OCI-LY1 (cell line): Measurements from ENCODE around the gene ZNF614.

Experiments used
- H2AFZ ChIP-seq: fragments of 200-600 bp; sonication (generic), shearing (Covaris generic); 2 replicates; pipeline ENCODE4 v1.6.0; 2014; ENCODE audit warnings: antibody characterized with exemption, mild to moderate bottlenecking, low read length
- H3F3A ChIP-seq: fragments of 200-600 bp; sonication (generic), shearing (Covaris generic); 2 replicates; pipeline ENCODE4 v1.6.0; 2014; ENCODE audit warnings: mild to moderate bottlenecking, antibody characterized with exemption, low read length, moderate library complexity; ENCODE audit not compliant: insufficient read depth
- H3K27ac ChIP-seq: fragments of 200-600 bp; sonication (generic); 2 replicates; pipeline ENCODE4 v1.5.1; 2014; ENCODE audit warnings: low read length, mixed run types, mild to moderate bottlenecking, low read depth; ENCODE audit not compliant: poor library complexity, severe bottlenecking
- H3K27me3 ChIP-seq: fragments of 200-600 bp; sonication (generic); 2 replicates; pipeline ENCODE4 v1.6.0; 2014; ENCODE audit warnings: antibody characterized with exemption, mild to moderate bottlenecking, low read length, moderate library complexity; ENCODE audit not compliant: insufficient read depth
- H3K36me3 ChIP-seq: fragments of 200-600 bp; sonication (generic); 2 replicates; pipeline ENCODE4 v1.6.1; 2014; ENCODE audit warnings: mild to moderate bottlenecking, antibody characterized with exemption, low read length, moderate library complexity, mixed read lengths; ENCODE audit not compliant: insufficient read depth
- H3K4me1 ChIP-seq: fragments of 200-600 bp; sonication (generic); 2 replicates; pipeline ENCODE4 v1.5.1; 2014; ENCODE audit warnings: mild to moderate bottlenecking, low read length, moderate library complexity; ENCODE audit not compliant: insufficient read depth, severe bottlenecking
- H3K4me2 ChIP-seq: fragments of 200-600 bp; sonication (generic), shearing (Covaris generic); 2 replicates; pipeline ENCODE4 v1.6.1; 2014; ENCODE audit warnings: low read length
- H3K4me3 ChIP-seq: fragments of 200-600 bp; sonication (generic); 2 replicates; pipeline ENCODE4 v1.5.1; 2014; ENCODE audit warnings: low read length, low read depth, mild to moderate bottlenecking, mixed read lengths; ENCODE audit not compliant: poor library complexity, severe bottlenecking
- H3K79me2 ChIP-seq: fragments of 200-600 bp; shearing (Covaris generic); 2 replicates; pipeline ENCODE4 v1.6.1; 2016; ENCODE audit warnings: mixed run types, low read length, mixed read lengths; ENCODE audit not compliant: insufficient read depth
- H3K9ac ChIP-seq: fragments of 200-600 bp; sonication (generic), shearing (Covaris generic); 2 replicates; pipeline ENCODE4 v1.6.1; 2014; ENCODE audit warnings: mild to moderate bottlenecking, low read length, mixed read lengths
- H3K9me2 ChIP-seq: fragments of 200-600 bp; sonication (generic), shearing (Covaris generic); 2 replicates; pipeline ENCODE4 v1.6.1; 2014; ENCODE audit warnings: low read depth, mild to moderate bottlenecking, low read length, mixed read lengths
- H3K9me3 ChIP-seq: fragments of 200-600 bp; shearing (Covaris generic); 2 replicates; pipeline ENCODE4 v1.6.1; 2014; ENCODE audit warnings: low read length, mixed read lengths
- H4K20me1 ChIP-seq: fragments of 200-600 bp; sonication (generic), shearing (Covaris generic); 2 replicates; pipeline ENCODE4 v1.6.0; 2016; ENCODE audit warnings: mild to moderate bottlenecking, low read length; ENCODE audit not compliant: insufficient read depth
- EZH2 ChIP-seq: fragments of 200-600 bp; sonication (generic), shearing (Covaris generic); IDR thresholded peaks from 2 replicates; pipeline ENCODE4 v1.8.0; 2017; ENCODE audit warnings: borderline replicate concordance, mixed run types, mild to moderate bottlenecking, antibody characterized with exemption, low read length, moderate library complexity, mixed read lengths
- TF ChIP-seq, protein P1 (sequence below): fragments of 200-600 bp; sonication (generic), shearing (Covaris generic); IDR thresholded peaks from 2 replicates; pipeline ENCODE4 v1.5.1; 2017; ENCODE audit warnings: mild to moderate bottlenecking, antibody characterized with exemption, low read length, moderate library complexity, mixed read lengths

Gene ZNF614

DNA sequence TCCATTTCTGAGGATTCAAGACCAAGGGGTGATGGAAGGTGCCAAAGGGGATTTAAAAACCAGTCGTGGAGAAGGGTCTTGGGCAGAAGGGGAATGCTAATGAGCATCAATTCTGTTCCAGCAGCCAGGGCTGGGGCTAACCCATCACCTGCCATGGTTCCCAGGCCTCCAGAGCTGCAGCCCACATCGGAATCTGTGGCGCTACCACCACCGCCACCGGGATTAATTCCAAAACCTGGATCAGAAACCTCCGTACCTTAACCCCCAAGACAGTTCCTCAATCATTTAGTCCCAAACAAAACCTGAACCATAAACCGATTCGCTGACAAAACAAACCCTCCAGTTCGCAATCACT lies 20.8 kb downstream of the ZNF614 start:
- Histone ChIP-seq H2AFZ (peak overlapping the region; percentile 57), H3K9ac (peak overlapping the region; percentile 75), H3F3A (no peaks in the 10 kb centered on the region), H3K9me3 (peaks cover 16% of the 10 kb centered on the region), H3K4me2 (peak overlapping the region; percentile 70), H4K20me1 (no peaks in the 10 kb centered on the region), H3K27ac (no peak overlapping the region), H3K79me2 (no peaks in the 10 kb centered on the region), H3K4me1 (peaks cover 8% of the 10 kb centered on the region), H3K9me2 (no peaks in the 10 kb centered on the region), H3K36me3 (peaks cover 16% of the 10 kb centered on the region), H3K4me3 (peak overlapping the region; percentile 80), H3K27me3 (no peaks in the 10 kb centered on the region)
- TF ChIP-seq EZH2, result no peak
- TF ChIP-seq, protein P1, sequence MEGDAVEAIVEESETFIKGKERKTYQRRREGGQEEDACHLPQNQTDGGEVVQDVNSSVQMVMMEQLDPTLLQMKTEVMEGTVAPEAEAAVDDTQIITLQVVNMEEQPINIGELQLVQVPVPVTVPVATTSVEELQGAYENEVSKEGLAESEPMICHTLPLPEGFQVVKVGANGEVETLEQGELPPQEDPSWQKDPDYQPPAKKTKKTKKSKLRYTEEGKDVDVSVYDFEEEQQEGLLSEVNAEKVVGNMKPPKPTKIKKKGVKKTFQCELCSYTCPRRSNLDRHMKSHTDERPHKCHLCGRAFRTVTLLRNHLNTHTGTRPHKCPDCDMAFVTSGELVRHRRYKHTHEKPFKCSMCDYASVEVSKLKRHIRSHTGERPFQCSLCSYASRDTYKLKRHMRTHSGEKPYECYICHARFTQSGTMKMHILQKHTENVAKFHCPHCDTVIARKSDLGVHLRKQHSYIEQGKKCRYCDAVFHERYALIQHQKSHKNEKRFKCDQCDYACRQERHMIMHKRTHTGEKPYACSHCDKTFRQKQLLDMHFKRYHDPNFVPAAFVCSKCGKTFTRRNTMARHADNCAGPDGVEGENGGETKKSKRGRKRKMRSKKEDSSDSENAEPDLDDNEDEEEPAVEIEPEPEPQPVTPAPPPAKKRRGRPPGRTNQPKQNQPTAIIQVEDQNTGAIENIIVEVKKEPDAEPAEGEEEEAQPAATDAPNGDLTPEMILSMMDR, result no peak

DNA sequence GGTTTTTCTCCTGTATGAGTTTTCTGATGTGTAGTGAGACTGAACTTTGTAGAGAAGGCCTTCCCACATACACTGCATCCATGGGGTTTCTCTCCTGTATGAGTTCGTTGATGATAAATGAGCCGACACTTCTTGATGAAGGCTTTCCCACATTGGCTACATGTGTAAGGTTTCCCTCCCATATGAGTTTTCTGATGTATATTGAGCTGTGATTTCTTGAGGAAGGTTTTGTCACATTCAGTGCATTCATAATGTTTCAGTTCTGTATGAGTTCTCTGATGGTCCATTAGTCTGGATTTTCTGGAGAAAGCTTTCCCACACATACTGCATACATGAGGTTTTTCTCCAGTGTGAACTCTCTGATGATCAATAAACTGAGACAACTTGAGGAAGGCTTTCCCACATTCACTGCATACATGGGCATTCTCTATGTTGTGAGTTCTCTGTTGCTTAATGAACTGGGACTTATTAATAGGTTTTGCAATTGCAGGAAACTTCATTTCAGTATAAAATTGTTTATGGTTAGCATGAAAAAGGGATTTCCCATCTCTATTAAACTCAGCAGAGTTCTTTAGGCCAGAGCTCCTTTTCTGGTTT lies 34.0 kb downstream of the ZNF614 start:
- Histone ChIP-seq H3K4me2 (no peak overlapping the region), H3K9me3 (peaks cover 63% of the 10 kb centered on the region), H3K27ac (no peak overlapping the region), H3K27me3 (no peaks in the 10 kb centered on the region), H3K79me2 (no peaks in the 10 kb centered on the region), H2AFZ (no peak overlapping the region), H3K9me2 (no peaks in the 10 kb centered on the region), H4K20me1 (no peaks in the 10 kb centered on the region), H3K4me1 (no peaks in the 10 kb centered on the region), H3K36me3 (peaks cover 59% of the 10 kb centered on the region), H3K4me3 (no peak overlapping the region), H3F3A (no peaks in the 10 kb centered on the region), H3K9ac (no peak overlapping the region)
- TF ChIP-seq, protein P1, result no peak
- TF ChIP-seq EZH2, result no peak

DNA sequence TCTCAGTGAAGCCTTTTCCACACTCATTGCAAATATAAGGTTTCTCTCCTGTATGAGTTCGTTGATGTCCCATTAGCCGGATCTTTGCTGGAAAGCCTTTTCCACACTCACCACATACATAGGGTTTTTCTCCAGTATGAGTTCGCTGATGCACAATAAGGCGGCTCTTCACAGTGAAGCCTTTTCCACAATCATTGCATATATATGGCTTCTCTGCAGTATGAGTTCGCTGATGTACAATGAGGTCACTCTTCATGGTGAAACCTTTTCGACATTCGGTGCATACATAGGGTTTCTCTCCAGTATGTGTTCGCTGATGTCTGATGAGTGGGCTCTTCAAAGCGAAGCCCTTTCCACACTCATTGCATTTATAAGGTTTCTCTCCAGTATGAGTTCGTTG lies 34.8 kb downstream of the ZNF614 start:
- Histone ChIP-seq H3K27ac (no peak overlapping the region), H4K20me1 (no peaks in the 10 kb centered on the region), H3K4me1 (no peaks in the 10 kb centered on the region), H3K4me2 (no peak overlapping the region), H3K4me3 (no peak overlapping the region), H3K9me2 (no peaks in the 10 kb centered on the region), H3K9ac (no peak overlapping the region), H3K9me3 (peaks cover 66% of the 10 kb centered on the region), H2AFZ (no peak overlapping the region), H3F3A (no peaks in the 10 kb centered on the region), H3K27me3 (no peaks in the 10 kb centered on the region), H3K36me3 (peaks cover 52% of the 10 kb centered on the region), H3K79me2 (no peaks in the 10 kb centered on the region)
- TF ChIP-seq, protein P1, result no peak
- TF ChIP-seq EZH2, result no peak
